RWPE2 (cell line): ENCODE results near the gene EPC1.
A peak's percentile ranks its signal among the peaks of the same experiment; 100 is the strongest.

ENCODE experiments used
- ATAC-seq: fragments of 200-7000 bp; cut with Tn5 transposase; 3 replicates; pipeline ENCODE4 v1.9.1; 2021; ENCODE audit warnings: low read depth
- DNase-seq: peaks from one replicate; pipeline ENCODE4 v3.0.0-alpha.2; 2020; ENCODE audit warnings: low spot score
- H3K27ac ChIP-seq: fragments of 450-650 bp; 2 replicates; pipeline ENCODE4 v1.5.1; 2017; ENCODE audit warnings: mild to moderate bottlenecking; ENCODE audit not compliant: poor library complexity, severe bottlenecking
- H3K27me3 ChIP-seq: fragments of 250-450 bp; sonication (Bioruptor Pico); 2 replicates; pipeline ENCODE4 v1.5.1; 2021; ENCODE audit warnings: mild to moderate bottlenecking, moderate library complexity; ENCODE audit not compliant: insufficient read depth, poor library complexity, severe bottlenecking
- H3K36me3 ChIP-seq: fragments of 250-450 bp; sonication (Bioruptor Pico); 2 replicates; pipeline ENCODE4 v1.5.1; 2020; ENCODE audit warnings: low read depth, mild to moderate bottlenecking, moderate library complexity
- H3K4me1 ChIP-seq: fragments of 250-450 bp; sonication (Bioruptor Pico); 2 replicates; pipeline ENCODE4 v1.5.1; 2021; ENCODE audit warnings: mild to moderate bottlenecking, moderate library complexity; ENCODE audit not compliant: insufficient read depth, poor library complexity, severe bottlenecking
- H3K4me3 ChIP-seq: fragments of 250-450 bp; sonication (Bioruptor Pico); 2 replicates; pipeline ENCODE4 v1.5.1; 2021; ENCODE audit warnings: mild to moderate bottlenecking, moderate library complexity; ENCODE audit not compliant: severe bottlenecking
- H3K9me3 ChIP-seq: fragments of 250-450 bp; sonication (Bioruptor Pico); 2 replicates; pipeline ENCODE4 v1.5.1; 2021; ENCODE audit warnings: mild to moderate bottlenecking, moderate library complexity; ENCODE audit not compliant: severe bottlenecking
- CTCF ChIP-seq: fragments of 450-650 bp; IDR thresholded peaks from one replicate; pipeline ENCODE4 v1.5.1; 2017; ENCODE audit warnings: mild to moderate bottlenecking, moderate library complexity; ENCODE audit not compliant: poor library complexity, severe bottlenecking

Gene EPC1

GRCh38 chr10:32337350-32337749 lies 9.6 kb downstream of the EPC1 start:
- no peak overlapping the region for H3K4me3 ChIP-seq
- DNase-seq = no peak
- no peak overlapping the region for H3K27ac ChIP-seq
- no peak for TF ChIP-seq CTCF
- no peak for ATAC-seq
- H3K27me3 ChIP-seq = no peaks in the 10 kb centered on the region
- peaks cover 21% of the 10 kb centered on the region for H3K36me3 ChIP-seq
- peaks cover 3% of the 10 kb centered on the region for H3K4me1 ChIP-seq
- no peaks in the 10 kb centered on the region for H3K9me3 ChIP-seq

GRCh38 chr10:32333849-32334248 lies 13.1 kb downstream of the EPC1 start:
- peaks cover under 1% of the 10 kb centered on the region; the same call in 1 of the 2 replicates for H3K36me3 ChIP-seq
- no peak; the same call in 2 of the 3 replicates for ATAC-seq

GRCh38 chr10:32332299-32332750 lies 14.6 kb downstream of the EPC1 start:
- H3K27me3 ChIP-seq = no peaks in the 10 kb centered on the region
- H3K36me3 ChIP-seq = no peaks in the 10 kb centered on the region
- ATAC-seq (peak; percentile 50; the same call in 2 of the 3 replicates), DNase-seq (no peak)
- H3K4me1 ChIP-seq = peaks cover 15% of the 10 kb centered on the region
- no peak overlapping the region for H3K4me3 ChIP-seq
- H3K9me3 ChIP-seq = no peaks in the 10 kb centered on the region
- no peak overlapping the region for H3K27ac ChIP-seq
- no peak for TF ChIP-seq CTCF

More at GRCh38 chr10:32333849-32334248, 13.1 kb downstream of the EPC1 start:
- Histone ChIP-seq H3K27ac (no peak overlapping the region), H3K4me3 (no peak overlapping the region), H3K4me1 (peaks cover 9% of the 10 kb centered on the region), H3K9me3 (no peaks in the 10 kb centered on the region), H3K27me3 (no peaks in the 10 kb centered on the region)
- DNase-seq = no peak
- TF ChIP-seq CTCF = no peak

- Histone ChIP-seq H3K4me1 (peaks cover 22% of the 10 kb centered on the region), H3K9me3 (no peaks in the 10 kb centered on the region), H3K4me3 (no peak overlapping the region), H3K27ac (no peak overlapping the region), H3K27me3 (no peaks in the 10 kb centered on the region), H3K36me3 (no peaks in the 10 kb centered on the region)
- TF ChIP-seq CTCF = no peak
- ATAC-seq = no peak
- DNase-seq = no peak
Measured at GRCh38 chr10:32331606-32332005, 15.4 kb downstream of the EPC1 start.

- no peaks in the 10 kb centered on the region; the same call in 1 of the 2 replicates for H3K36me3 ChIP-seq
- no peak for DNase-seq
- TF ChIP-seq CTCF = no peak
- H3K27me3 ChIP-seq = no peaks in the 10 kb centered on the region
- no peak overlapping the region for H3K4me3 ChIP-seq
- H3K9me3 ChIP-seq = no peaks in the 10 kb centered on the region
- ATAC-seq = no peak
- peaks cover 27% of the 10 kb centered on the region for H3K4me1 ChIP-seq
- H3K27ac ChIP-seq = no peak overlapping the region
Measured at GRCh38 chr10:32330214-32330613, 16.7 kb downstream of the EPC1 start.
